HG03280 (cell line): Measurements from ENCODE around the gene PKD1L1.

Experiments used
- ATAC-seq: cut with Tn5 transposase; IDR thresholded peaks from one replicate; pipeline ENCODE4 v1.9.1; 2021; ENCODE audit warnings: mild to moderate bottlenecking, moderate library complexity; ENCODE audit not compliant: unreplicated experiment

The PKD1L1 gene

GRCh38 chr7:47826754-47827153, 121.5 kb downstream of the PKD1L1 start:
- no peak for ATAC-seq

GRCh38 chr7:47819607-47819920, 128.7 kb downstream of the PKD1L1 start:
- ATAC-seq, result no peak

GRCh38 chr7:47818796-47819606, 129.3 kb downstream of the PKD1L1 start:
- no peak for ATAC-seq

GRCh38 chr7:47817917-47818316, 130.3 kb downstream of the PKD1L1 start:
- no peak for ATAC-seq

- no peak for ATAC-seq
These were observed 131.6 kb downstream of the PKD1L1 start for GRCh38 chr7:47816647-47817046.

GRCh38 chr7:47815867-47816266, 132.4 kb downstream of the PKD1L1 start:
- ATAC-seq, result no peak

- ATAC-seq, result no peak
These were observed 133.2 kb downstream of the PKD1L1 start for GRCh38 chr7:47814905-47815613.

- no peak for ATAC-seq
These were observed 134.5 kb downstream of the PKD1L1 start for GRCh38 chr7:47813620-47814260.

GRCh38 chr7:47812429-47813136, 135.7 kb downstream of the PKD1L1 start:
- ATAC-seq, result no peak

- ATAC-seq, result no peak
These were observed 136.5 kb downstream of the PKD1L1 start for GRCh38 chr7:47811632-47812380.

GRCh38 chr7:47809387-47809786, 138.9 kb downstream of the PKD1L1 start:
- ATAC-seq, result no peak

GRCh38 chr7:47808321-47808720, 139.9 kb downstream of the PKD1L1 start:
- no peak for ATAC-seq

- no peak for ATAC-seq
These were observed 140.5 kb downstream of the PKD1L1 start for GRCh38 chr7:47807756-47808155.

GRCh38 chr7:47807126-47807525, 141.1 kb downstream of the PKD1L1 start:
- no peak for ATAC-seq

GRCh38 chr7:47806701-47807103, 141.6 kb downstream of the PKD1L1 start:
- ATAC-seq, result no peak

- no peak for ATAC-seq
These were observed 143.3 kb downstream of the PKD1L1 start for GRCh38 chr7:47804767-47805545.

GRCh38 chr7:47803846-47804245, 144.4 kb downstream of the PKD1L1 start:
- no peak for ATAC-seq

- no peak for ATAC-seq
These were observed 145.2 kb downstream of the PKD1L1 start for GRCh38 chr7:47803025-47803424.

GRCh38 chr7:47801423-47801822, 146.8 kb downstream of the PKD1L1 start:
- ATAC-seq, result no peak

- ATAC-seq, result no peak
These were observed 148.7 kb downstream of the PKD1L1 start for GRCh38 chr7:47799524-47799923.
